ENCODE measurements around the gene CPA2. TPM values are rescaled to one million over a fixed set of nuclear protein-coding genes. Genes with fewer than 3 reads are reported as not detected.
"Not testable (repeated sequence)": the region's sequence is repeated elsewhere in the genome, so short reads cannot be mapped to it uniquely, and the experiment has no call there.

CPA2 gene
- total RNA-seq, 2 experiments from 2014 or later: 0.14 to 0.44 TPM

DNA sequence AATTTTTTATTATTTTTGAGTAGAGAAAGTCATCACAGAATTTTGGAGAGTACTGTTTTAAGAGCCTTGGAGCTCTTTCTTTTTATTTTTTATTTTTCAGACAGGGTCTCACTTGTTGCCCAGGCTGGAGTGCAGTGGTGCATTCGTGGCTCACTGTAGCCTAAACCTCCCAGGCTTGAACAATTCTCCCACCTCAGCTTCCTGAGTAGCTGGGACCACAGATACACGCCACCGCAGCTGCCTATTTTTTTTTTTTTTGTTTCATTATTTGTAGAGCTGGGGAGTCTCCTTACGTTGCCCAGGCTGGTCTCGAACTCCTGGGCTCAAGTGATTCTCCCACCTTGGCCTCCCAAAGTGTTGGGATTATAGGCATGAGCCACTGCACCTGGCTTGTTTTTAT is 36.9 kb downstream of the CPA2 start:
- ChIA-PET POLR2A (no interaction called here), CTCF (no interaction called here)
- no peak overlapping the region for H3K4me3 Mint-ChIP-seq
- intact Hi-C loops (cut with micrococcal nuclease): no loop called here
- no peaks in the 10 kb centered on the region for H3K36me3 Mint-ChIP-seq
- no peak overlapping the region for H3K27ac Mint-ChIP-seq
- peaks cover 6% of the 10 kb centered on the region for H3K27me3 Mint-ChIP-seq
- no peaks in the 10 kb centered on the region for H3K4me1 Mint-ChIP-seq (ENCODE audit: low read depth)
- no peak for DNase-seq
- H3K9me3 Mint-ChIP-seq: no peaks in the 10 kb centered on the region

DNA sequence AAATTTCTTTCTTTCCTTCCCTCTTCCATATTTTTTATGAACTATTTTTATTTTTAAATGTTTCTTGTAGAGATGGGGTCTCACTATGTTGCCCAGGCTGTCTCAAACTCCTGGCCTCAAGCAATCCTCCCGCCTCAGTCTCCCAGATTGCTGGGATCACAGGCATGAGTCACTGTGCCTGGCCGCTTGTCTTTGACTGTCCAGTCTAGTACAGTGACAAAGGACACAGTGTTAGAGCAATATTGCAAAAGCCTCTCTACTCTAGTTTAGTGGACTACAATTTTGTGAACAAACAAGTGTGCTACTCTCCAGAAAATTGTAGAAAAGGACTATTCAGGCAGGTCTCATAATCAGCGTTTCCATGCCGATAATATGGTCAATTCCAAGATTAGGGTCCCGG is 37.3 kb downstream of the CPA2 start:
- CTCF ChIA-PET: no interaction called here
- no peaks in the 10 kb centered on the region for H3K9me3 Mint-ChIP-seq
- no peak overlapping the region for H3K27ac Mint-ChIP-seq
- no peak for DNase-seq
- peaks cover 6% of the 10 kb centered on the region for H3K27me3 Mint-ChIP-seq
- POLR2A ChIA-PET: no interaction called here
- no peaks in the 10 kb centered on the region for H3K36me3 Mint-ChIP-seq
- intact Hi-C loops (cut with micrococcal nuclease): no loop called here
- H3K4me1 Mint-ChIP-seq (ENCODE audit: low read depth): no peaks in the 10 kb centered on the region
- no peak overlapping the region for H3K4me3 Mint-ChIP-seq

DNA sequence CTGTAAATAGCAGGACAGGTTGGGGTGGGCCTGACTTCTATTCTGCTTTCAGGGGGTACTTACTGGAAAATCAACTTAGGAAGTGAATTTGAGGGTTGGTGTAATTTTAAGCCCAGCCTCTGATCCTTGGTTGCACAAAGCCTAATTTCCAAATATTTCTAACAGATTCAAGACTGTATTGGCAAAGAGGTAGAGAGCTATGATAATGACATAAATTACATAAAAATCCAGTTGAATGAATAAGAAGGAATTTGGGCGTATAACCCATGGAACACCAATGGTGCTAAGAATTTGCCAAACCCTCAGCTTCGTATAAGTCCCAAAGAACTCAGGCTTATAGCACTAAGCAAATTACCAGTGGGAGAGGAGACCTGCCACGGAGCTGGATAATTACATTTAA is 38.2 kb downstream of the CPA2 start:
- POLR2A ChIA-PET: no interaction called here
- no peaks in the 10 kb centered on the region for H3K4me1 Mint-ChIP-seq (ENCODE audit: low read depth)
- peaks cover 6% of the 10 kb centered on the region for H3K27me3 Mint-ChIP-seq
- no peak overlapping the region for H3K4me3 Mint-ChIP-seq
- no peaks in the 10 kb centered on the region for H3K9me3 Mint-ChIP-seq
- intact Hi-C loops (cut with micrococcal nuclease): no loop called here
- DNase-seq: no peak
- no peak overlapping the region for H3K27ac Mint-ChIP-seq
- no peaks in the 10 kb centered on the region for H3K36me3 Mint-ChIP-seq
- CTCF ChIA-PET: no interaction called here

DNA sequence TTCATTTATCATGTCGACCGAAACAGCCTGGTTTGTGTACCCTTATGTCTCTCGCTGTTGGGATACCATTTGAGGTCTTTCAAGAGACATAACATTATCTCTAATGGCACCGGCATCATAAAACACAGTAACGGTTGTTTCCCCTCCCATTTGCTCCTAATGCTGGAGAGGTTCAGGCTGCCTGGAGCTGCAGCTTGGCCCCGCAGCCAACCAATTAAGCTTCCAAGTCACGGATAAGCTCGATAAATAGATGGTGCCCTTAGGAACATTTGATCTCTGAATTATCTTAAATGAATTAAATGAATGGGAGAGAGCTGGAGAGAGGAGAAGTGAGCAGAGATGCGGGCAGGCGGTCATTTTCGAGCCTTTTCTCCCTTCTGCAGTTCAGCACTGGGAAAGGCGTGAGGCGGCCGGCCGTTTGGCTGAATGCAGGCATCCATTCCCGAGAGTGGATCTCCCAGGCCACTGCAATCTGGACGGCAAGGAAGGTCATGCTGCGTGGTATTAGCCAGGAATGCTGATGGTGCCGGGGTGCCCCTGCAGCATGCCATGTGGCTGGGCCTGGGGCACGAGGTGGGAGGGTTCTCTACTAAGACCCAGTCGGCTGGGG is 38.9 kb downstream of the CPA2 start:
- H3K4me3 Mint-ChIP-seq: no peak overlapping the region
- H3K9me3 Mint-ChIP-seq: no peaks in the 10 kb centered on the region
- ChIA-PET POLR2A (no interaction called here), CTCF (no interaction called here)
- peaks cover 7% of the 10 kb centered on the region for H3K27me3 Mint-ChIP-seq
- DNase-seq: no peak
- intact Hi-C loops (cut with micrococcal nuclease): no loop called here
- H3K36me3 Mint-ChIP-seq: no peaks in the 10 kb centered on the region
- no peaks in the 10 kb centered on the region for H3K4me1 Mint-ChIP-seq (ENCODE audit: low read depth)
- no peak overlapping the region for H3K27ac Mint-ChIP-seq

DNA sequence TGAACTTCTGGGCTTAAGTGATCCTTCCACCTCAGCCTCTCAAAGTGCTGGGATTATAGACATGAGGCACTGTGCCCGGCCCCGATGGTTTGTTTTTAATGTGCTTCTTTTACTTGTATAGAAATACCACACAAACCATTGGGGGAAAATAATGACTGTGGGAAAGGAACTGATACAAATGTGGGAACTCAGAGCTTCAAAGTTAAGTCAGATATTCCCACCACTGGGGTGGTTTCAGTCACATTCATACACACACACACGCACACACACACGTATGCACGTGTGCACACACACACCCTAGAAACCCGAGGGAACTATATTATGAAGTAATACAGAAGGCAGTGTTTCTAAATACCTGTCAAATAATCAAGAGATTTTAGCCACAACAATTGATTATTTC is 43.3 kb downstream of the CPA2 start:
- ChIA-PET CTCF (no interaction called here), POLR2A (no interaction called here)
- peaks cover 6% of the 10 kb centered on the region for H3K27me3 Mint-ChIP-seq
- no peaks in the 10 kb centered on the region for H3K4me1 Mint-ChIP-seq (ENCODE audit: low read depth)
- no peaks in the 10 kb centered on the region for H3K36me3 Mint-ChIP-seq
- intact Hi-C loops (cut with micrococcal nuclease): no loop called here
- no peaks in the 10 kb centered on the region for H3K9me3 Mint-ChIP-seq
- DNase-seq: no peak
- no peak overlapping the region for H3K27ac Mint-ChIP-seq
- H3K4me3 Mint-ChIP-seq: no peak overlapping the region

DNA sequence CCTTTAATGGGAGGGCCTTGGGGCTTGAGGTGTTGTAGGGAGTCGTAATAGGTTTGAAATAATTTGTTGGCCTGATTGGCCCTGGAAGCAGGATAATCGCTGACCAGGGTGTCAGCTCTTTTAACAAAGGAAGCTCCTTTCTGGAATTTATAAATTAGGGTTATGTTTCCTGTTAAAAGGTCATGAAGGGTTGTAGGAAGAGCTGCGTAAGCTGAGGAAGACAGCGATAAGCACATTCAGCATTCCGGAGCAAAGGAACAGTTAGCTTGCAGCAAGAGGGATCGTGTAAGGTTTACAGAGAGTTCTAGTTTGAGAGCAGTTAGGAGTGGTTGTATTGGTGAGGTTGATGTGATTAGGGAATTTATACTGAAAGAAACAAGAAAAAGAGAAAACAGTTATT is 47.6 kb downstream of the CPA2 start:
- Mint-ChIP-seq H3K36me3 (no peaks in the 10 kb centered on the region), H3K27ac (no peak overlapping the region), H3K4me1 (ENCODE audit: low read depth) (no peaks in the 10 kb centered on the region), H3K4me3 (no peak overlapping the region), H3K27me3 (peaks cover 8% of the 10 kb centered on the region), H3K9me3 (no peaks in the 10 kb centered on the region)
- ChIA-PET POLR2A (no interaction called here), CTCF (no interaction called here)
- intact Hi-C loops (cut with micrococcal nuclease): no loop called here
- DNase-seq: no peak

DNA sequence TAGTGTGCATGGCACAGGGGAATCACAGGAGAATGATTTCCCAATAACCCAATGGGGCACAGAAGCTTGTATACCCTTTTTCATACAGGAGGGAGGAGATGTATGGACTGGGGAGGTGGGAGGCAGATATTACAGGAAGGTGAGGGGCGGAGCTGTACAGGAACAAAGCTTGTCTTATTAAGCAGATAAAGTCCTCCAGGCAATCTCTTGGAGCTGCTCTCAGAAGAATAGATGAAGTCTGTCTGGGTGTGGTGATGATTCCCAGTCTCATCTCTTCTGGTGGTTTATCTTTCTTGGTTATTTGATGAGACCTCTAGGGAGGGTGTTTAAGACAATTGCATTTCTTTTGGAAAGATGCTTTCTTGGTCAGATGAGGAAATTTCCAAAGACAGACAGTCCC is 52.9 kb downstream of the CPA2 start:
- intact Hi-C loops (cut with micrococcal nuclease): no loop called here
- Mint-ChIP-seq H3K4me1 (ENCODE audit: low read depth) (peaks cover 5% of the 10 kb centered on the region), H3K36me3 (no peaks in the 10 kb centered on the region), H3K9me3 (no peaks in the 10 kb centered on the region), H3K4me3 (no peak overlapping the region), H3K27ac (no peak overlapping the region), H3K27me3 (peaks cover 5% of the 10 kb centered on the region)
- CTCF ChIA-PET: no interaction called here
- no peak for DNase-seq
- POLR2A ChIA-PET: no interaction called here

DNA sequence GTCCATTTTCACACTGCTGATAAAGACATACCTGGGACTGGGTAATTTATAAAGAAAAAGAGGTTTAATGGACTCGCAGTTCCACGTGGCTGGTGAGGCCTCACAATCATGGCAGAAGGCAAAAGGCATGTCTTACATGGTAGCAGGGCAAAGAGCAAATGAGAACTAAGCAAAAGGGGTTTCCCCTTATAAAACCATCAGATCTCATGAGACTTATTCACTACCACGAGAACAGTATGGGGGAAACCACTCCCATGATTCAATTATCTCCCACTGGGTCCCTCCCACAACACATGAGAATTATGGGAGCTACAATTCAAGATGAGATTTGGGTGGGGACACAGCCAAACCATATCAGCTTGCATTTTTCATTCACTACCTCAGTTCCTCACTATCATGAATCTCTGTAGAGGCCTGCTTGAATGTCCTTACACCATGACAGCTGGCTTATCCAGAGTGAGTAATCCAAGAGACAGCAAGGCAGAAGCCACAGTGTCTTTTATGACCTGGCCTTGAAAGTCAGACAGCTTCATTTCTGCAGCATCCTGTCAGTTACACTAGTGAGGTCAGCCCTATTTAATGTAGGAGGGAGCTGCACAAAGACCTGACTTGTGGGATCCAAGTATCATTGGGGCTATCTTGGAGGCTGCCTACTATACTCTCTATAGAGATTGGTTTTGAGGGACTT is 55.0 kb downstream of the CPA2 start:
- intact Hi-C loops (cut with micrococcal nuclease); H3K36me3 Mint-ChIP-seq; H3K4me1 Mint-ChIP-seq (ENCODE audit: low read depth); H3K4me3 Mint-ChIP-seq; H3K27ac Mint-ChIP-seq; H3K27me3 Mint-ChIP-seq; H3K9me3 Mint-ChIP-seq; DNase-seq: not testable (repeated sequence)
- ChIA-PET POLR2A (interaction anchor here (0.6 to 1.2 kb wide), 2 partner anchors 45 to 116 kb away, joined by 3 to 4 read pairs; no protein-coding TSS in a partner anchor), CTCF (interaction anchor here (1.1 to 1.4 kb wide), 2 partner anchors 411 to 436 kb away, joined by 3 to 7 read pairs; no protein-coding TSS in a partner anchor)

DNA sequence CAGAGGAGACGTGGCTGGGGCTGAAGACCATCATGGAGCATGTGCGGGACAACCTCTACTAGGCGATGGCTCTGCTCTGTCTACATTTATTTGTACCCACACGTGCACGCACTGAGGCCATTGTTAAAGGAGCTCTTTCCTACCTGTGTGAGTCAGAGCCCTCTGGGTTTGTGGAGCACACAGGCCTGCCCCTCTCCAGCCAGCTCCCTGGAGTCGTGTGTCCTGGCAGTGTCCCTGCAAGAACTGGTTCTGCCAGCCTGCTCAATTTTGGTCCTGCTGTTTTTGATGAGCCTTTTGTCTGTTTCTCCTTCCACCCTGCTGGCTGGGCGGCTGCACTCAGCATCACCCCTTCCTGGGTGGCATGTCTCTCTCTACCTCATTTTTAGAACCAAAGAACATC is 56.0 kb downstream of the CPA2 start:
- no peak for DNase-seq
- intact Hi-C loops (cut with micrococcal nuclease): no loop called here
- ChIA-PET POLR2A (interaction anchor here (1.0 kb wide), 1 partner anchor 48 kb away, joined by 3 read pairs; no protein-coding TSS in a partner anchor), CTCF (no interaction called here)
- Mint-ChIP-seq H3K4me1 (ENCODE audit: low read depth) (peaks cover 5% of the 10 kb centered on the region), H3K27ac (no peak overlapping the region), H3K9me3 (no peaks in the 10 kb centered on the region), H3K27me3 (peaks cover 5% of the 10 kb centered on the region), H3K36me3 (no peaks in the 10 kb centered on the region), H3K4me3 (no peak overlapping the region)

DNA sequence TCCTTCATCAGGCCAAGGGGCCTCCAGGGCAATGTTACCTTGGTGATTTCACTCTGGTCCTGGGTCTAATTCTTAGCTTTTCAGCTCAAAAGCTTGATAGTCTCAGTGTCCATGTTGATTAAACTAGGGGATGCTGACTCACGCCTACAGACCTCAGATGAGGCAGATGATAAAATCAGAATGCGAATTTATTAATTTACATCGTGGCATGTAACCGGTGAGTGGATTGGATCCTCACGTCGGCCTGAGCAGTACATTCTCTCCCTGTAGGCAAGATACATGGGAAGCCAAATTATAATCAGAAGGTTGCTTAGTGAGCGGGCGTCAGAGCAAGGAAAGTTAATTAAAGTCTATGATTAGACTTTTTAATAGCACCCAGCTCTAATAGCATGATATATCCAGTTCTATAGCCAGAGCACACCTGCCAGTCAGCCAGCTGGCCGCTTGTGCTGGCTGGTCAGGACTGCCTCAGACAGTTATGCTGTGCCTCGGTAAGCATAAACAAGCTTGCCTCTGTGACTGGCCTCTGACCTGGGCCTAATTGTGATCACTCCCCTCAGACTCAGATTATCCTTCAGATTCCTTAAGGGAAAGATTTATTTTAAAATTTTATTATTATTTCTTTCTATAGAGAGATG is 57.8 kb downstream of the CPA2 start:
- DNase-seq: no peak
- peaks cover 5% of the 10 kb centered on the region for H3K4me1 Mint-ChIP-seq (ENCODE audit: low read depth)
- no peaks in the 10 kb centered on the region for H3K9me3 Mint-ChIP-seq
- ChIA-PET POLR2A (no interaction called here), CTCF (no interaction called here)
- H3K36me3 Mint-ChIP-seq: no peaks in the 10 kb centered on the region
- H3K27me3 Mint-ChIP-seq: no peaks in the 10 kb centered on the region
- no peak overlapping the region for H3K27ac Mint-ChIP-seq
- no peak overlapping the region for H3K4me3 Mint-ChIP-seq
- intact Hi-C loops (cut with micrococcal nuclease): no loop called here

DNA sequence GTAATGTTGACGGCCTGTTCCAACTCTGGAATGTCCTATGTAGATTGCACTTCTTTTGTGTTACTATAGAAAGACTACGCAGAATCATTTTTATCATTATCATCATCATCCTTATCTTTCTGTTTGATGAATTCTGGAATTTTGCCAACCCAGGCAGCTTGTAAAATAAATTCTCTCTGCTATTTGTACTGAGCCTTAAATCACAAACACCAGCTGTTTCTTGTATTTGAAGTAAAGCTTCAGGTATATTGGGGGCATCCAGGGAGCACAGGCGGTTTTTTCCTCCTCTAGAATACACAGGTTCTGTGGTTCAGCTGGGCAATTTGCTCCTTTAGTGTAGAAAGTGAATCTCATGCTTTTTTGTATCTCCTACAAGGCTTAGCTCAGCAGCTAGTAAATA is 63.0 kb downstream of the CPA2 start:
- H3K27me3 Mint-ChIP-seq: no peaks in the 10 kb centered on the region
- POLR2A ChIA-PET: no interaction called here
- H3K4me3 Mint-ChIP-seq: no peak overlapping the region
- H3K4me1 Mint-ChIP-seq (ENCODE audit: low read depth): peaks cover 3% of the 10 kb centered on the region
- no peak overlapping the region for H3K27ac Mint-ChIP-seq
- intact Hi-C loops (cut with micrococcal nuclease): no loop called here
- DNase-seq: no peak
- no peaks in the 10 kb centered on the region for H3K36me3 Mint-ChIP-seq
- CTCF ChIA-PET: no interaction called here
- no peaks in the 10 kb centered on the region for H3K9me3 Mint-ChIP-seq

DNA sequence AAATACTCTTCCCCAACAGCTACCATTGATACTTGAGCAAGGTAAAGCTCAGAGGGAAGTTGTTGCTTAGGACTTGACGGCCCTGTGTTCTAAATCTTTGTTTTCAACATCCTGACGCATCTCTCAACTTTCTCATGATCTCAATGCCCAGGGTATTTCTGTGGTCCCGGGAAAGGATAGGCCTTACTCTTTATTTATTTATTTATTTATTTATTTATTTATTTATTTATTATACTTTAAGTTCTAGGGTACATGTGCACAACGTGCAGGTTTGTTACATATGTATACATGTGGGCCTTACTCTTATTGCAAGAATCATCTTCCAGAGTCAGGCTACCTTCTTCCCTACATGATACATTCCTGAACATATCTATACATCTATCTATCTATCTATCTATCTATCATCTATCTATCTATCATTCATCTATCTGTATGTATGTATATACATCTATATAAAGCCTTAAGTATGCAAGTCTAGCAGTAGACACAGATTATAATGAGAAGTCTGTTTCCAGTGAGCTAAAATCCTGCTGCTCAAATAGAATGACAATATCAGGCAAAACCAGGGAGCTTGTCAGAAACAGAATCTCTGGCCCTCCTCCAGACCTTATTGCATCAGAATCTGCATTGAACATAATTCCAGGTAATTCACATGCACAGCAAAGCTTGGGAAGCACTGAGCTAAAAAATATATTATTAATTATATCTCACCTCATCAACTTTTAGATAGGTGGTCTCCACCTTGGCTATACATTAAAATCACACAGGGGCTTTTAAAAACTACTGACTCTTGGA is 65.8 kb downstream of the CPA2 start:
- Mint-ChIP-seq H3K36me3 (no peaks in the 10 kb centered on the region), H3K4me3 (no peak overlapping the region), H3K27ac (no peak overlapping the region), H3K9me3 (no peaks in the 10 kb centered on the region), H3K4me1 (ENCODE audit: low read depth) (peaks cover 3% of the 10 kb centered on the region), H3K27me3 (no peaks in the 10 kb centered on the region)
- ChIA-PET POLR2A (no interaction called here), CTCF (no interaction called here)
- DNase-seq: no peak
- intact Hi-C loops (cut with micrococcal nuclease): no loop called here

Data from activated CD4-positive, alpha-beta memory T cell treated with anti-CD3 and anti-CD28 coated beads for 36 hours (primary cell).